Cardiac muscle cell (in vitro differentiated cells and primary cell): ENCODE results near the gene OR11H6. TPM values are rescaled to one million over a fixed set of nuclear protein-coding genes. Genes with fewer than 3 reads are reported as not detected.
"Not testable (repeated sequence)": the region's sequence is repeated elsewhere in the genome, so short reads cannot be mapped to it uniquely, and the experiment has no call there.

Experiments
- DNase-seq, 2 donors: peaks; one replicate each; pipeline versions ENCODE4 v3.0.0 to v3.0.0-alpha.2; 2010 to 2017; ENCODE audit warnings: low read depth in 1 of 2, low spot score in 1 of 2
- H3K27ac ChIP-seq: fragments of 200-600 bp; sonication (generic); 2 replicates; pipeline ENCODE4 v1.5.1; 2016
- H3K27me3 ChIP-seq: fragments of 200-600 bp; sonication (generic); 2 replicates; pipeline ENCODE4 v1.6.0; 2016; ENCODE audit warnings: control low read depth
- H3K36me3 ChIP-seq: fragments of 200-600 bp; sonication (generic); 2 replicates; pipeline ENCODE4 v1.5.1; 2016; ENCODE audit warnings: control low read depth
- H3K4me1 ChIP-seq: fragments of 200-600 bp; sonication (generic); 2 replicates; pipeline ENCODE4 v1.8.1; 2017; ENCODE audit warnings: low read depth, mild to moderate bottlenecking, mixed run types
- H3K4me3 ChIP-seq: fragments of 200-600 bp; sonication (generic); 2 replicates; pipeline ENCODE4 v1.5.1; 2016; ENCODE audit warnings: mild to moderate bottlenecking
- H3K9me3 ChIP-seq: fragments of 200-600 bp; sonication (generic); 2 replicates; pipeline ENCODE4 v1.5.1; 2017; ENCODE audit warnings: low read depth, mild to moderate bottlenecking, control low read depth
- polyA plus RNA-seq: library from polyadenylated mRNA; unstranded; fragments of >200 nt; fragmentation: Nextera tagmentation; extraction: Ambion mirVana; gene quantifications from 2 replicates; pipeline ENCODE4 v1.2.1, GENCODE V29; 2016
- total RNA-seq: library from RNA; depleted of rRNA; stranded (reverse); fragments of >200 nt; gene quantifications from 2 replicates; pipeline ENCODE4 v1.2.3, GENCODE V29; 2016
- TF ChIP-seq, protein P1 (sequence below): IDR thresholded peaks from 2 replicates; pipeline ENCODE4 v1.5.1; 2012; ENCODE audit warnings: low read depth, mild to moderate bottlenecking, low read length

Gene OR11H6
- total and polyA plus RNA-seq, 2 experiments from 2014 or later, result not detected

DNA sequence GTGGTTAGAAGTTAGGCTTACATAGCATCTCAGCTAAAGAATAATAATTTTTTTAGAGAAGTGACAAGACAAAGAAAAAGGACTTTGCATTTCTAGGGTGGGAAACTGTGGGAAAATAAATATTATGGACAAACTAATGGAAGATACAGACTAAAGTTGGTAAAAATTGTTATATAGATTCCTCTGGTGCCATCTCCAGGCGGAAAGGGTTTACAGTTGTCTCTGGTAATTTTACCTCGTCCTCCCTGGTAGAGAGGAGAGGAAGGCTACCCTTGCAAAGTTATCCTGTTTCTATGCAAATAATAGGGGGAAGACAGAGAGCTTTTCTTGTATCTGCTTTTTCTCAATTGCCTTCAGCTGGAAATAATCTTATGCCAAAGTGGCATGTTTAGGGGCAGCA lies 27.6 kb upstream of the OR11H6 start:
- DNase-seq, result no peak
- Histone ChIP-seq H3K27ac (no peak overlapping the region), H3K27me3 (no peaks in the 10 kb centered on the region), H3K36me3 (no peaks in the 10 kb centered on the region), H3K4me1 (no peaks in the 10 kb centered on the region), H3K4me3 (no peak overlapping the region), H3K9me3 (no peaks in the 10 kb centered on the region)
- TF ChIP-seq, protein P1, sequence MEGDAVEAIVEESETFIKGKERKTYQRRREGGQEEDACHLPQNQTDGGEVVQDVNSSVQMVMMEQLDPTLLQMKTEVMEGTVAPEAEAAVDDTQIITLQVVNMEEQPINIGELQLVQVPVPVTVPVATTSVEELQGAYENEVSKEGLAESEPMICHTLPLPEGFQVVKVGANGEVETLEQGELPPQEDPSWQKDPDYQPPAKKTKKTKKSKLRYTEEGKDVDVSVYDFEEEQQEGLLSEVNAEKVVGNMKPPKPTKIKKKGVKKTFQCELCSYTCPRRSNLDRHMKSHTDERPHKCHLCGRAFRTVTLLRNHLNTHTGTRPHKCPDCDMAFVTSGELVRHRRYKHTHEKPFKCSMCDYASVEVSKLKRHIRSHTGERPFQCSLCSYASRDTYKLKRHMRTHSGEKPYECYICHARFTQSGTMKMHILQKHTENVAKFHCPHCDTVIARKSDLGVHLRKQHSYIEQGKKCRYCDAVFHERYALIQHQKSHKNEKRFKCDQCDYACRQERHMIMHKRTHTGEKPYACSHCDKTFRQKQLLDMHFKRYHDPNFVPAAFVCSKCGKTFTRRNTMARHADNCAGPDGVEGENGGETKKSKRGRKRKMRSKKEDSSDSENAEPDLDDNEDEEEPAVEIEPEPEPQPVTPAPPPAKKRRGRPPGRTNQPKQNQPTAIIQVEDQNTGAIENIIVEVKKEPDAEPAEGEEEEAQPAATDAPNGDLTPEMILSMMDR, result no peak

DNA sequence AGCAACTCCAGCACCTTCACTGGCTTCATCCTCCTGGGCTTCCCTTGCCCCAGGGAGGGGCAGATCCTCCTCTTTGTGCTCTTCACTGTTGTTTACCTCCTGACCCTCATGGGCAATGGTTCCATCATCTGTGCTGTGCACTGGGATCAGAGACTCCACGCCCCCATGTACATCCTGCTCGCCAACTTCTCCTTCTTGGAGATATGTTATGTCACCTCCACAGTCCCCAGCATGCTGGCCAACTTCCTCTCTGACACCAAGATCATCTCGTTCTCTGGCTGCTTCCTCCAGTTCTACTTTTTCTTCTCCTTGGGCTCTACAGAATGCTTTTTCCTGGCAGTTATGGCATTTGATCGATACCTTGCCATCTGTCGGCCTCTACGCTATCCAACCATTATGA lies 26.1 kb upstream of the OR11H6 start:
- no peaks in the 10 kb centered on the region for H3K27me3 ChIP-seq
- H3K4me3 ChIP-seq, result no peak overlapping the region
- no peaks in the 10 kb centered on the region for H3K9me3 ChIP-seq
- no peak overlapping the region for H3K27ac ChIP-seq
- TF ChIP-seq, protein P1, result no peak
- H3K4me1 ChIP-seq, result no peaks in the 10 kb centered on the region
- no peak for DNase-seq
- H3K36me3 ChIP-seq, result no peaks in the 10 kb centered on the region

DNA sequence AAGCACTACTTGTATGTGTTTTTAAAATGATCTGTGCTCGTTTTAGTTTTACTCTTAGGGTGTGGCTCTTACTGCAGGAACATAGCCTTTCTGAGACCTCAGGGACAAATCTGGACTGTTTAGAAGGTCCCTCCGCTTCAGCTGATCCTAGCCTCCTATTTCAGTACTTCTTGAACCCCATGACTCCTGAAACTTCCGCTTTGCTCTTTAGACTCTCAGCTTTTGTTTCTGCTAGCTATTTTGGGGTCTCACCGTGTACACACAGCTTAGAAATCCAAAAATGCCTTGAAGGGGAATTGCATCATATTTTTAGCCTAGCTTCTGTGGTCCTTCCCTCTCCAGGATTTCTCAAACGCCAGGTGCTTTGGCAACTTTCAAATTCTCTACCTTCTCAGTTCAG lies 24.5 kb upstream of the OR11H6 start:
- Histone ChIP-seq H3K4me1 (no peaks in the 10 kb centered on the region), H3K36me3 (no peaks in the 10 kb centered on the region), H3K9me3 (no peaks in the 10 kb centered on the region), H3K4me3 (no peak overlapping the region), H3K27ac (no peak overlapping the region), H3K27me3 (no peaks in the 10 kb centered on the region)
- TF ChIP-seq, protein P1, result no peak
- DNase-seq, result no peak

DNA sequence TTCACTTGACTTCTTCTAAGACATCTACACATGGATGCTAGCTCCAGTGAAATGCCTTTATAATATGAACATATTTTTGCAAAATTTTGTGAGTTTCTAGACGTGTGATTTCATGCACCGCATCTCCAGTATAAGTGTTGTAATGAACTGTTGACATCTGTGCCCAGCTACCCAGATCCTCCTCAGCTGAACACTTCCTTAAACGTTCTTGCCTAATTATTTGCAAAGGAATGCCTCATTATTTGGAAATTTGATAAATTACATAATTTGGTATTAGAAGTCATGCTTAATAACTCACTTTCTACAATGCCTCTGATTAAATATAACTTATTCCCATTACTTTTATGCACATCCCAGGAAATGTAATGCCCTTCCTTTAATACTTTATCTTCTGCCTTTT lies 18.8 kb upstream of the OR11H6 start:
- H3K27ac ChIP-seq, result no peak overlapping the region
- no peak overlapping the region for H3K4me3 ChIP-seq
- H3K9me3 ChIP-seq, result no peaks in the 10 kb centered on the region
- H3K36me3 ChIP-seq, result no peaks in the 10 kb centered on the region
- no peaks in the 10 kb centered on the region for H3K27me3 ChIP-seq
- TF ChIP-seq, protein P1, result no peak
- no peak for DNase-seq
- H3K4me1 ChIP-seq, result no peaks in the 10 kb centered on the region

DNA sequence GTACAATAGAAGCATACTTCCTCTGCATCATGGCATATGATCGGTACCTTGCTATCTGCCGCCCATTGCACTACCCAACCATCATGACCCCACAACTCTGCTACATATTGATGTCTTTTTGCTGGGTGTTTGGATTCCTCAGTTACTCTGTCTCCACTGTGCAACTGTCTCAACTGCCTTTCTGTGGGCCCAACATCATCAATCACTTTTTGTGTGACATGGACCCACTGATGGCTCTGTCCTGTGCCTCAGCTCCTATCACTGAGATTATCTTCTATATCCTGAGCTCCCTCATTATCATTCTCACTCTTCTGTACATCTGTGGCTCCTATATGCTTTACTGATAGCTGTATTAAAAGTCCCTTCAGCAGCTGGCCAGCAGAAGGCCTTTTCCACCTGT lies 13.9 kb upstream of the OR11H6 start:
- Histone ChIP-seq H3K27ac (no peak overlapping the region), H3K36me3 (no peaks in the 10 kb centered on the region), H3K4me1 (no peaks in the 10 kb centered on the region), H3K9me3 (no peaks in the 10 kb centered on the region), H3K27me3 (no peaks in the 10 kb centered on the region), H3K4me3 (no peak overlapping the region)
- no peak for DNase-seq
- TF ChIP-seq, protein P1, result no peak

DNA sequence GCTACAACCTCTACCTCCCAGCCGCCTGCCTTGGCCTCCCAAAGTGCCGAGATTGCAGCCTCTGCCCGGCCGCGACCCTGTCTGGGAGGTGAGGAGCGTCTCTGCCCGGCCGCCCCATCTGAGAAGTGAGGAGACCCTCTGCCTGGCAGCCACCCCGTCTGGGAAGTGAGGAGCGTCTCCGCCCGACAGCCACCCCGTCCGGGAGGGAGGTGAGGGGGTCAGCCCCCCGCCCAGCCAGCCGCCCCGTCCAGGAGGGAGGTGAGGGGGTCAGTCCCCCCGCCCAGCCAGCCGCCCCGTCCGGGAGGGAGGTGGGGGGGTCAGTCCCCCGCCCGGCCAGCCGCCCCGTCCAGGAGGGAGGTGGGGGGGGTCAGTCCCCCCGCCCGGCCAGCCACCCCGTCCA lies 11.1 kb upstream of the OR11H6 start:
- not testable (repeated sequence) for H3K36me3 ChIP-seq, H3K4me1 ChIP-seq, H3K27me3 ChIP-seq, H3K9me3 ChIP-seq, H3K4me3 ChIP-seq, DNase-seq, H3K27ac ChIP-seq
